Measurements from ENCODE around the gene COASY.
"Not testable (repeated sequence)": the region's sequence is repeated elsewhere in the genome, so short reads cannot be mapped to it uniquely, and the experiment has no call there.

COASY gene

GRCh38 chr17:42608305-42609181, 46.6 kb downstream of the COASY start:
- H3K27ac ChIP-seq, result peak overlapping the region; percentile 68
- DNase-seq (ENCODE audit: low read depth, low spot score), result no peak

DNA sequence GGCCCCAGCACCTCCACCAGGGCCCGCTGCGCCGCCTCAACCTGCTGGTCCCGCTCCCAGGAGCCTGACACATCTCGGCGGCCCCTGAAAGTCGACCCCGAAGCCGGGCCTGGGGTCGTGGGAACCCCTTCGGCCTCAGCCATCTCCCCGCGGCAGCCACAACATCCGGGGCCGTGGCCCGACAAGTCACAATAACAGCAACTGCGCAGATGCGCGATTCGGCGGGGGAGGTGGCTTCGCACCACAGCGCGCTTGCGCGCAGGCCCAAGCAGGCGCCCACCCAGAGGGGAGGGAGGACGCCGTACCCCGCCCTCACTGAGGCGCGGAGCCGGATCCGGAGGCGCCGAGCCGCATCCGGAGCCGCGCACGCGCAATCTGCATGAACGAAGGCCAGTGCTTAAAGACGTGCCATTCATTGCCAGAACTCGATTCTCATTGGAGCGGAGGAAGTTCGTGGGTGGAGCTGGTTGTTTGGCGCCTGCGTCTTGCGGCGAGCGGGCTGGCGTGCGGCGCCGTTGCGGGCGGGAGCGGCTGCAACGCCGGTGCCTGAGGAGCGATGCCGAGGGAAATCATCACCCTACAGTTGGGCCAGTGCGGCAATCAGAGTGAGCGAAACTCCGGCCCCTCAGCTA, 47.4 kb downstream of the COASY start, which contains the start of the genes RETREG3 and TUBG1:
Gene RETREG3 (minus strand): TSS at position 193 of the 632 bp plus-strand sequence. CDS start 50 bp downstream, at position 143.
Gene TUBG1 (plus strand): TSS at position 502 of the 632 bp plus-strand sequence. CDS start 55 bp downstream, at position 557.
- peak within 1 kb of the TSS; percentile 68 for H3K27ac ChIP-seq
- peak; percentile 96 for DNase-seq (ENCODE audit: low read depth, low spot score)

DNA sequence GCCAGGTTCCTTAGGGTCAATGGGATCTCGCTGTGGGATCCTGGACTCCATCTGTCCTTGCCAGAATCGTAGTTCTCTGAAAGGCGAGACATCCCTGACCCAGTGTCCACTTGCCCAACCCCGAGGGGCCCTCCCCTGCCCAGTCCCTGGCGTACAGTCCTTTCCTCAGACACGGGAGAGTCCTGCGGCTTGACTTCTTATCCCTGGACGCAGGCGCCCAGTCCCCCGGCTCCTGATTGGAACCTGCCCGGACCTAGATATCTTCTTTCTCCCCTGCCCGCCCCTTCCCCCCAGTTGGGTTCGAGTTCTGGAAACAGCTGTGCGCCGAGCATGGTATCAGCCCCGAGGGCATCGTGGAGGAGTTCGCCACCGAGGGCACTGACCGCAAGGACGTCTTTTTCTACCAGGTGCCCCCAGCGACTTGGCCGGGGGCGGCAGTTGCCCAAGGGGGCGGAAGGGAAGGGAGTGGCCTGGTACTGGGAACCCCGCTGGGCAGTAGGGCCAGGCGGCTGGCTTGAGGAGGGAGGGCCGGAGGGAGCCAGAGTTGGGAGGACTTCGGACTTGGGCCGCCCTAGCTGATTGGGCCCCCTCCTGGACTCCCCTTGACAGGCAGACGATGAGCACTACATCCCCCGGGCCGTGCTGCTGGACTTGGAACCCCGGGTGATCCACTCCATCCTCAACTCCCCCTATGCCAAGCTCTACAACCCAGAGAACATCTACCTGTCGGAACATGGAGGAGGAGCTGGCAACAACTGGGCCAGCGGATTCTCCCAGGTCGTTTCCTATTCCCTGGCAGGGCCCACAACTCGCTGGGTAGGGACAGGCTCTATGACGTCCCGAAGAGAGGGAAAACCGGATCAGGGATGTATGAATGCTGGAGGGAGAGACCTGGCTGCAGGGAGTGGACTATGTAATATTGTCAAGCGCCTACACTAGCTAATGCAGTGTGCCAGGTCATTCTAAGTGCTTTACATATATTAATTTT, 48.2 kb downstream of the COASY start:
- not testable (repeated sequence) for DNase-seq (ENCODE audit: low read depth, low spot score)

DNA sequence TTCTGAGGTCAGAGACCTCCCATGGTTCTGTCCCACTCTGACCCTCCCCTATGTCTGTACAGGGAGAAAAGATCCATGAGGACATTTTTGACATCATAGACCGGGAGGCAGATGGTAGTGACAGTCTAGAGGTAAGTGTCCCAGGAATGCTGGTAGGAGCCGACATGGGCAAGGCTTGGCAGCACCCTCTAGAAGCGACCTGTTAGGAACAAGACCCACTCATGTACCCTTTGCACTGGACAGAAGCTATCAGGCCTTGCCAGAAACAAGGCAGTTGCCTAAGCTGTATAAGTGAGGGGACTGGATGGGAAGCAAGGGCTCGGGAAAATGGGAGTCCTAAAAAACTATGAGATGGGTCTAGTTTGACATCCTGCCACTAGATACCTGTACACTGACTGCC, 50.1 kb downstream of the COASY start:
- no peak overlapping the region for H3K27ac ChIP-seq
- no peak for DNase-seq (ENCODE audit: low read depth, low spot score)

More for the DNA sequence above, 48.2 kb downstream of the COASY start:
- peak overlapping the region; percentile 68 for H3K27ac ChIP-seq

GRCh38 chr17:42613699-42614295, 51.8 kb downstream of the COASY start:
- DNase-seq (ENCODE audit: low read depth, low spot score), result no peak

More at GRCh38 chr17:42613699-42614295, 51.8 kb downstream of the COASY start:
- H3K27ac ChIP-seq, result no peak overlapping the region
